Activated CD8-positive, alpha-beta T cell treated with anti-CD3 and anti-CD28 coated beads, Interleukin-2, amount 10 ng/mL, durations not matched to agents 7 days and 5 days (primary cell): Measurements from ENCODE around the gene YWHAH. TPM values are rescaled to one million over a fixed set of nuclear protein-coding genes. Genes with fewer than 3 reads are reported as not detected.
A peak's percentile ranks its signal among the peaks of the same experiment; 100 is the strongest.

Source experiments
- ATAC-seq: fragments of 150-1000 bp; cut with Tn5 transposase; one replicate; pipeline ENCODE4 v1.10.0; 2021; ENCODE audit warnings: moderate library complexity
- CTCF ChIA-PET: fragments of 350-600 bp; sonication (Branson Sonifier 250); formaldehyde crosslinking; loops from one replicate; lab custom pipeline; 2021; ENCODE audit warnings: antibody characterized with exemption; lab: Charles Lee
- POLR2A ChIA-PET: fragments of 350-600 bp; sonication (Branson Sonifier 250); formaldehyde crosslinking; loops from one replicate; lab custom pipeline; 2021; ENCODE audit warnings: antibody characterized with exemption; lab: Charles Lee
- DNase-seq: peaks from one replicate; pipeline ENCODE4 v3.0.0-alpha.2; 2020
- H3K27ac Mint-ChIP-seq: one replicate; pipeline ENCODE4 v1.8.0; 2021; ENCODE audit warnings: mild to moderate bottlenecking, mixed read lengths
- H3K27me3 Mint-ChIP-seq: one replicate; pipeline ENCODE4 v1.8.0; 2021; ENCODE audit warnings: low read depth, mixed read lengths
- H3K36me3 Mint-ChIP-seq: one replicate; pipeline ENCODE4 v1.8.0; 2021; ENCODE audit warnings: low read depth, mixed read lengths
- H3K4me1 Mint-ChIP-seq: one replicate; pipeline ENCODE4 v1.8.0; 2021; ENCODE audit warnings: low read depth, mixed read lengths
- H3K4me3 Mint-ChIP-seq: one replicate; pipeline ENCODE4 v1.8.0; 2021; ENCODE audit warnings: mild to moderate bottlenecking, mixed read lengths
- H3K9me3 Mint-ChIP-seq: one replicate; pipeline ENCODE4 v1.8.0; 2022; ENCODE audit warnings: mixed read lengths; ENCODE audit not compliant: insufficient read depth
- total RNA-seq, 2 experiments: library from RNA; stranded (reverse); gene quantifications; one replicate each; pipeline ENCODE4 v1.2.3, GENCODE V29; 2021

YWHAH gene
- total RNA-seq, 2 experiments from 2014 or later: 248 to 251 TPM

DNA sequence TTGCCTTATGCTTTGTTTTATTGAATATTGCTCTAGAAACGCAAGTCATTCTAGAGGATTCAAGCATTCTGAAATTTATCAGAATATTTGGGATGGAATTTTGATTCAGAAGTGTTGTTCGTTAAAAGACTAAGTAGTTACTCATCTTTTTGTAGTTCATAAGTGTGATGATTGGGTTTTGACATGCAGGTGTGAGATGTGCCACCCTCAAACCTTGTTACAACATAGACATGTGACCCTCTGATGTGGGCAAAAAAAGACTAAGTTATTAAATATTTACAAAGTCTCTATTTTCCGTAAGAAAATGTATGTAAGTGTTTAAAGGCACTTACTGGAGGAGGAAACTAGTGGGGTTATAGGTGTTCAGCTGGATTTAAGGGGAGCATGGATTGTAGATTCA, 8.9 kb downstream of the YWHAH start:
- Mint-ChIP-seq H3K36me3 (peaks cover 82% of the 10 kb centered on the region), H3K27me3 (no peaks in the 10 kb centered on the region), H3K4me1 (peaks cover 71% of the 10 kb centered on the region), H3K4me3 (no peak overlapping the region), H3K9me3 (no peaks in the 10 kb centered on the region), H3K27ac (no peak overlapping the region)
- POLR2A ChIA-PET: interaction anchor here (1.2 kb wide), 1 partner anchor 292 kb away, joined by 4 read pairs; the partner anchor contains the start of gene PISD
- CTCF ChIA-PET: interaction anchor here (0.7 to 3.5 kb wide), 5 partner anchors 11 to 288 kb away, joined by 3 to 20 read pairs (median 4); no protein-coding TSS in a partner anchor
- ATAC-seq: no peak
- DNase-seq: no peak

DNA sequence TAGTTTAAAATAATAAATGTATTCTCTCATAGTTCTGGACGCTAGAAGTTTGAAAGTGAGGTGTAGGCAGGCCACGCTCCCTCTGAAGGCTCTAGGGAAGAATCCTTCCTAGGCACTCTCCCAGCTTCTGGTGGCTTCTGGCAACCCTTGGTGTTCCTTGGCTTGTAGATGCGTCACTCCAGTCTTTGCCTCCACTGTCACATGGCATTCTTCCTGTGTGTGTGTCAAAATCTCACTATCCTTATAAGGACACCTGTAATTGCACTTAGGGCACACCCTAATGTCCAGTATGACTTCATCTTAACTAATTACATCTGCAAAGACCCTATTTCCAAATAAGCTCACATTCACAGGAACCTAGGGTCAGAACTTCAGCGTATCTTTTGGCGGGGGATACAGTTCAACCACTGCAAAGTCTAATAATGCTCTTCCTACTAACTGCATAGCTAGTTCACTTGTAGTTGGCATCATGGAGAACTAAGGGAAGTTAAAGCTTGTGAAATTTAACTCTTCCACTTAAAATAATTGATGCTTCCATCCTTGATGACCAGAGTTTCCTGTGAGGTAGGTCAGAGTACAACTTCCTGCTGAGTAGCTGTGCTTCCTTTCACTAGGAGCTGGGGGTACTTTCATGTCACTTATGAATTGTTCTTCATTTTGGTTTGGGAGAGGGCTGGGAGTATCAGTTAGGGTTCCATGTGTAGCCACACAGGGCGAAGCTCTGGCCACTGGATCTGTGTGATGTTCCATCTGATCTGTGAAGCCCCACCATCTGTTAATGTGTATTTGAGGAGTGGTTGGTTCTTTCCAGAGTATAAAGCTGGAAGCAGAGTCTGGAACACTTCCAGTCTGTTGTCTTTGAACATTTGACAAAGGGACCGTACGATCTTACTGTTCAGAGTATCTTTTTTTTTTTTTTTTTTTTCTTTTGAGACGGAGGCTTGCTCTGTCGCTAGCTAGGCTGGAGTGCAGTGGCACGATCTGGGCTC, 10.5 kb downstream of the YWHAH start:
- ATAC-seq: no peak
- ChIA-PET CTCF (interaction anchor here (2.1 to 8.8 kb wide), 3 partner anchors 7 to 289 kb away, joined by 7 to 68 read pairs (median 20); no protein-coding TSS in a partner anchor), POLR2A (no interaction called here)
- Mint-ChIP-seq H3K27me3 (no peaks in the 10 kb centered on the region), H3K9me3 (no peaks in the 10 kb centered on the region), H3K27ac (peak overlapping the region; percentile 1), H3K36me3 (peaks cover 77% of the 10 kb centered on the region), H3K4me1 (peaks cover 66% of the 10 kb centered on the region), H3K4me3 (no peak overlapping the region)
- DNase-seq: no peak

DNA sequence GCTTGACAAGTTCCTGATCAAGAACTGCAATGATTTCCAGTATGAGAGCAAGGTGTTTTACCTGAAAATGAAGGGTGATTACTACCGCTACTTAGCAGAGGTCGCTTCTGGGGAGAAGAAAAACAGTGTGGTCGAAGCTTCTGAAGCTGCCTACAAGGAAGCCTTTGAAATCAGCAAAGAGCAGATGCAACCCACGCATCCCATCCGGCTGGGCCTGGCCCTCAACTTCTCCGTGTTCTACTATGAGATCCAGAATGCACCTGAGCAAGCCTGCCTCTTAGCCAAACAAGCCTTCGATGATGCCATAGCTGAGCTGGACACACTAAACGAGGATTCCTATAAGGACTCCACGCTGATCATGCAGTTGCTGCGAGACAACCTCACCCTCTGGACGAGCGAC, 12.0 kb downstream of the YWHAH start:
- ChIA-PET CTCF (interaction anchor here (2.1 to 8.8 kb wide), 2 partner anchors 9 to 13 kb away, joined by 7 to 68 read pairs; no protein-coding TSS in a partner anchor), POLR2A (interaction anchor here (1.3 kb wide), 1 partner anchor 9 kb away, joined by 3 read pairs; no protein-coding TSS in a partner anchor)
- no peak for ATAC-seq
- no peak overlapping the region for H3K4me3 Mint-ChIP-seq
- peak overlapping the region; percentile 7 for H3K27ac Mint-ChIP-seq
- DNase-seq: no peak
- peaks cover 65% of the 10 kb centered on the region for H3K36me3 Mint-ChIP-seq
- peaks cover 53% of the 10 kb centered on the region for H3K4me1 Mint-ChIP-seq
- H3K27me3 Mint-ChIP-seq: no peaks in the 10 kb centered on the region
- no peaks in the 10 kb centered on the region for H3K9me3 Mint-ChIP-seq

DNA sequence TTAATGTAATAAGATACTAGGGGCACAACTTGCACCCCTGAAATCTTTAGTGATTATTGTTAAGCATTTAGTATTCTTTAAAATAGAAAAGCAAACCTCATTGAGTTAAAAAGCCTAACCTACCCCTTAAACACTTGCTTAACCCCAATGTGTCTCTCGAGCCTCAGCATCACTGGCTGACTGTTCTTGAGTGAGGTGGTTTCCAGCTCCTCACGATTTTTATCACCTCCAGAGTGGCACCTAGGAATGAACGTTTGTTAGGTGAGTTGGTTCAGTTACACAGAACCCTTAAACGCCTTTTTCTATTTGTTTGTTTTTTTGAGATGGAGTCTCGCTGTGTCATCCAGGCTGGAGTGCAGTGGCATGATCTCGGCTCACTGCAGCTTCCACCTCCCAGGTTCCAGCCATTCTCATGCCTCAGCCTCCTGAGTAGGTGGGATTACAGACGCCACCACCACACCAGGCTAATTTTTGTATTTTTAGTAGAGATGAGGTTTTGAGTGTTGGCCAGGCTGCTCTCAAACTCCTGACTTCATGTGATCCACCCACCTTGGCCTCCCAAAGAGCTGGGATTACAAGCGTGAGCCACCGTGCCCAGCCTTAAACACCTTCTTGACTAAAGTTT, 13.7 kb downstream of the YWHAH start:
- DNase-seq (no peak), ATAC-seq (no peak)
- Mint-ChIP-seq H3K36me3 (peaks cover 49% of the 10 kb centered on the region), H3K9me3 (no peaks in the 10 kb centered on the region), H3K4me1 (peaks cover 37% of the 10 kb centered on the region), H3K4me3 (no peak overlapping the region), H3K27me3 (peaks cover 3% of the 10 kb centered on the region), H3K27ac (no peak overlapping the region)
- CTCF ChIA-PET: interaction anchor here (0.9 to 8.8 kb wide), 5 partner anchors 9 to 292 kb away, joined by 3 to 68 read pairs (median 4); no protein-coding TSS in a partner anchor
- POLR2A ChIA-PET: no interaction called here

DNA sequence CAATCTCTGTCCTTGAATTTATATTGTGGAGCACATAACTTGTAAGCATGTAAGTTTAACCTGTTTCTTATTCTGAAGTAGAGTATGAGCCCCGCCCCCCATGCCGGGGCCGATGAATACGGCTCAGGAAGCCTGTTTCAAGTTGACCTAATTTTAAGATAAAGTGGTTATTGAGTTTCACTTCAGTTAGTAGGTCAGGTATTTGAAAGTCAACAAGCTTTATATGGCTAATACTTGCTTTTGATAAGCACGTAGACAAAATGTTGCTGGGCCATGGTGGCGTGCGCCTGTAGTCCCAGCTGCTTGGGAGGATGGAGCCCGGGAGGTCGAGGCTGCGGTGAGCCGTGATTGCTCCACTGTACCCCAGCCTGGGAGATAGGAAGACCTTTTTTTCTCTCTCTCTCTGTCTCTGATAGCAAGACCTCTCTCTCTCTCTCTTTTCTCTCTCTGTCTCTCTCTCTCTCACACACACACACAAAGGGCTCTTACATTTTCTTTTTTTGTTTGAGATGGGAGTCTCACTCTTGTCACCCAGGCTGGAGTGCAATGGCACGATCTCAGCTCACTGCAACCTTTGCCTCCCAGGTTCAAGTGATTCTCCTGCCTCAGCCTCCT, 14.4 kb downstream of the YWHAH start:
- DNase-seq (no peak), ATAC-seq (no peak)
- Mint-ChIP-seq H3K9me3 (no peaks in the 10 kb centered on the region), H3K27ac (peak overlapping the region; percentile 44), H3K4me1 (peaks cover 30% of the 10 kb centered on the region), H3K4me3 (no peak overlapping the region), H3K36me3 (peaks cover 42% of the 10 kb centered on the region), H3K27me3 (peaks cover 3% of the 10 kb centered on the region)
- ChIA-PET POLR2A (no interaction called here), CTCF (interaction anchor here (0.9 to 8.8 kb wide), 3 partner anchors 11 to 123 kb away, joined by 4 to 68 read pairs (median 4); no protein-coding TSS in a partner anchor)

DNA sequence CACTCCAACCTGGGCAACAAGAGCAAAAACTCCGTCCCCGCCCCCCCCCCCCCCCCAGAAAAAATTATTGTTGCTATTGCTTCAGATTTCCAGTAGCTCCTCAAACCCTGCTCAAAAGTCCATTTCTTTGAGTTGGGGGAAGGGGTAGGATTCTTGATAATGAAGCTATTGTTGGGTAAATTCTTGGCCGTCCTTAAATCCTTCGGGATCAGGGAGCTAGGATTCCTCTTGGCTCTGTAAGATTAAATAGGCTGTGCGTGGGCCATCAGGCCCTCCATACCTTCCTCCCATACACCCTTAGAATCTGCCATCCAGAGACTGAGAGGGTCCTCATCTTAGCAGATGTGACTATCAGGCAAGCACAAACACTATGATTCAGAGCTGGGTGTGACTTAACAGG, 16.4 kb downstream of the YWHAH start:
- CTCF ChIA-PET: interaction anchor here (1.4 to 8.8 kb wide), 3 partner anchors 9 to 295 kb away, joined by 4 to 68 read pairs (median 4); no protein-coding TSS in a partner anchor
- POLR2A ChIA-PET: no interaction called here
- H3K9me3 Mint-ChIP-seq: no peaks in the 10 kb centered on the region
- H3K4me1 Mint-ChIP-seq: peaks cover 12% of the 10 kb centered on the region
- ATAC-seq: no peak
- H3K4me3 Mint-ChIP-seq: no peak overlapping the region
- no peak overlapping the region for H3K27ac Mint-ChIP-seq
- DNase-seq: no peak
- peaks cover 27% of the 10 kb centered on the region for H3K36me3 Mint-ChIP-seq
- H3K27me3 Mint-ChIP-seq: peaks cover 3% of the 10 kb centered on the region

DNA sequence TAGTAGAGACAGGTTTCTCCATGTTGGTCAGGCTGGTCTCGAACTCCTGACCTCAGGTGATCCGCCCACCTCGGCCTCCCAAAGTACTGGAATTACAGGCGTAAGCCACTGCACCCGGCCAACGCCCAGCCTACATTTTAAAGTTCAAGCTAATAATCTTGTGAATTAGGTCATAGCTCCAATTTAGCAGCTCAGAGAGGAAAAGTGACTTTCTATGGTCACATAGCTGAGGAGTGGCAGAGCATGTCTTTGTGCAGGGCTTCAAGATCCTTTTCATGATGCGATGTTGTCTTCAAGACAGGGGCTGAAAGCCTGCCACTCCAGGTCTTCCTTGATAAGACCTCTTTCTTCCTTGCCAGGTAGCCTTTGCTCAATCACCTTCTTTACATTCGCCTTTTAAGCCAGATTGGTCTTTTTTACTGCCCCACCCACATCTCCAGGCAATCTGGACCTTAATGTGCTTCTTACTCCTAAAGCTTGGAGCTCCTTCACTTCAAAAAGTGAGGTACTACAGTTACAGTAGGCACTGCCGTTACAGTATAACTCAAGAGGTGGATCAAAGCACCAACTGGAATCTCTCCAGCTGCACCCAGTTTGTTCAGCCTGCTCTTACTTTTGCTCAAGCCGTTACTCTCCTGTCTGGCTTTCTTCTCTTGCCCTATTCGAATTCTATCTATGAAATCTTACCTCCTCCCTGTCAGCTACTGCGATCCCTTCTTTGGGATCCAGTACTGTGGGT, 18.2 kb downstream of the YWHAH start:
- H3K27ac Mint-ChIP-seq: no peak overlapping the region
- H3K27me3 Mint-ChIP-seq: peaks cover 3% of the 10 kb centered on the region
- peaks cover 3% of the 10 kb centered on the region for H3K4me1 Mint-ChIP-seq
- H3K36me3 Mint-ChIP-seq: peaks cover 10% of the 10 kb centered on the region
- H3K9me3 Mint-ChIP-seq: no peaks in the 10 kb centered on the region
- POLR2A ChIA-PET: no interaction called here
- DNase-seq (no peak), ATAC-seq (no peak)
- CTCF ChIA-PET: interaction anchor here (0.6 to 8.8 kb wide), 4 partner anchors 7 to 17 kb away, joined by 3 to 68 read pairs (median 4); no protein-coding TSS in a partner anchor
- no peak overlapping the region for H3K4me3 Mint-ChIP-seq

DNA sequence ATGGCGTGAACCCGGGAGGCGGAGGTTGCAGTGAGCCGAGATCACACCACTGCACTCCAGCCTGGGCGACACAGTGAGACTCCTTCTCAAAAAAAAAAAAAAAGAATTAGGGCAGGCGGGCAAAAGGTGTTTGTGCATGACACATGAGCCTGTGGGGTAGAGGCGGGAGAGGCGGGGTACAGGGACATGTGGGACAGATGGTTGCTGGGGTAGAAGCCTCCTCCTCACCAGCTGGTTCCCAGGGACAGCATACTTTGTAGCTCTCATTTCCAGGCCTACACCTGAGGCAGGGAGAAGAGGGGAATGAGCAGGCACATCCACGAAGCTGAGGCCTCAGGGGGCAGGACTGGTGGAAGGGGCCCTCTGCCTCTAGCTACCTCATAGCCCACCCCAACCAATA, 23.7 kb downstream of the YWHAH start:
- peaks cover 15% of the 10 kb centered on the region for H3K4me1 Mint-ChIP-seq
- no peak overlapping the region for H3K27ac Mint-ChIP-seq
- ChIA-PET CTCF (interaction anchor here (1.1 to 4.9 kb wide), 2 partner anchors 10 to 302 kb away, joined by 6 to 68 read pairs; no protein-coding TSS in a partner anchor), POLR2A (no interaction called here)
- H3K4me3 Mint-ChIP-seq: no peak overlapping the region
- ATAC-seq (no peak), DNase-seq (no peak)
- H3K36me3 Mint-ChIP-seq: no peaks in the 10 kb centered on the region
- H3K9me3 Mint-ChIP-seq: no peaks in the 10 kb centered on the region
- H3K27me3 Mint-ChIP-seq: peaks cover under 1% of the 10 kb centered on the region

DNA sequence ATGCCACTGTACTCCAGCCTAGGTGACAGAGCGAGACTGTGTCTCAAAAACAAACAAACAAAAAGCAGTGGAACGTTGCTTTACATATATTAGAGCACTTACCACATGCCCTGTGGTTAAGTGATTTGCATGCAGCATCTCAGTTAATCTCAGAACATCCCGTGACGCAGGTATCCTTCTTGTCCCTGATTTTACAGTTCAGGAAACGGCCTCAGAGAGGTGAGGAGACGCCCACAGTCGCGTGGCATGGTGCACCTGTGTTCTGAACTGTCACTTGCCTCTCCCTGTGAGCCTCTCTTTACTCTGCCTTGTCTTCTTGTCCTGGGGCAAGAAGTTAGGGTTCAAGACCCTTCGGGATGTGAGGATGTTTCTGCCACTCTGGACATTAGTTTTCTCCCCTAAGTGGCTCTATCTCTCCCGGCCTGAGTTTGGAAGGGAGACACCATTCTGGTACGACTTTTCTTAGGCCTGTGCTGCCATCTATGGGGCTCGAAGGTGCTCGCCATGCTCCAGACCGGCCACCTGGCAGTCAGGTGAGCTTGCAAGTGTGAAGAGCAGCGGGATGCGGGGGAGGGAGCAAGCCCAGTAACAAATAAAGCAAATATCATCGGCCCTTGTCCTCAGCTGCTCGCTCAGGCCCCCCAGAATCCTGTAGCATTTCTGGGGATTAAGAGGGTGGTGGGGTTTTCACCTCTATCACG, 25.6 kb downstream of the YWHAH start:
- H3K9me3 Mint-ChIP-seq: no peaks in the 10 kb centered on the region
- no peaks in the 10 kb centered on the region for H3K27me3 Mint-ChIP-seq
- peaks cover 15% of the 10 kb centered on the region for H3K4me1 Mint-ChIP-seq
- no peak overlapping the region for H3K27ac Mint-ChIP-seq
- ATAC-seq (peak; percentile 76), DNase-seq (peak; percentile 70)
- H3K4me3 Mint-ChIP-seq: peak overlapping the region; percentile 75
- CTCF ChIA-PET: interaction anchor here (0.5 to 4.9 kb wide), 51 partner anchors 9 to 862 kb away, joined by 3 to 68 read pairs (median 4); partner anchors contain the start of genes DEPDC5, FBXO7, PISD and RTCB
- POLR2A ChIA-PET: interaction anchor here (1.3 kb wide), 1 partner anchor 308 kb away, joined by 3 read pairs; the partner anchor contains the start of gene PISD
- no peaks in the 10 kb centered on the region for H3K36me3 Mint-ChIP-seq
